Measurements from ENCODE around the gene ZNF283.

The ZNF283 gene

DNA sequence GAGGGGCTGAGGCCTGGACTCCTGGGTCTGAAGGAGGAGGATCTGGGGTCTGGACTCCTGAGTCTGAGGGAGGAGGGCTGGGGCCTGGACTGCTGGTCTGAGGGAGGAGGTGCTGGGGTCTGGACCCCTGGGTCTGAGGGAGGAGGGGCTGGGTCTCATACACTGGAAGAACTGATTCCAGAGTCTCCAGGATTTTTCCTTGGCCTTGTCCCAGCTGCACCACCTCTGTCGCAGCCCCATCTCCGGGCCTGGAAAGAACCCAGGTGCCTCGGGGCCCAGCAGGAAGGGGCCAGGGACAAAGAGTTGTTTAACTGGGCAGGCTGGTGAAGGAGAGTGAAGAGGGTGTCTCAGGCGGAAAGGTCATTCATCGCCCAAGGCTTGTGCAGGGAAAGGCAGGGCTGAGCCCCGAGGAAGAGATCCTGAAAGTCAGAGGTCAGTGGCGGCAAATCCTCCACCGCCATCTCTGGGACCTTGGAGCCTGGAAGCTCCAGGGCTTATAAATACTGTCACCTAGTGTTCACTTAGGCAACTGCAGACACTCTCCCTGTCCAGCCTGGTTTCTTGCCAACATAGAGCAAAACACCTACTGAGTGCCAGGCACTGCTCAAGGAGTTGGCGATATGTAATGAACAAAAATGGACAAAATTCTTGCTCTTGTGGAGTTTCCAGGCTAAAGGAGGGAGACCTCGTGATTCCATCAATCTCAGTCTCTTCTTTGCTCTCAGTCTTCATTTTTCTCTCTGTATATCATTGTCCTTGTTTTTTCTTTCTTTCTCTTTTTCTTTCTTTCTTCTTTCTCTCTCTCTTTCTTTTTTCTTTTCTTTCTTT lies 41.9 kb upstream of the ZNF283 start:
- Mint-ChIP-seq H3K27me3 (ENCODE audit: low read depth, poor library complexity) (peaks cover 35% of the 10 kb centered on the region), H3K4me1 (peaks cover 30% of the 10 kb centered on the region), H3K9me3 (no peaks in the 10 kb centered on the region), H3K27ac (no peak overlapping the region), H3K36me3 (ENCODE audit: low read depth) (no peaks in the 10 kb centered on the region), H3K4me3 (no peak overlapping the region)
- TF ChIP-seq, protein P1, sequence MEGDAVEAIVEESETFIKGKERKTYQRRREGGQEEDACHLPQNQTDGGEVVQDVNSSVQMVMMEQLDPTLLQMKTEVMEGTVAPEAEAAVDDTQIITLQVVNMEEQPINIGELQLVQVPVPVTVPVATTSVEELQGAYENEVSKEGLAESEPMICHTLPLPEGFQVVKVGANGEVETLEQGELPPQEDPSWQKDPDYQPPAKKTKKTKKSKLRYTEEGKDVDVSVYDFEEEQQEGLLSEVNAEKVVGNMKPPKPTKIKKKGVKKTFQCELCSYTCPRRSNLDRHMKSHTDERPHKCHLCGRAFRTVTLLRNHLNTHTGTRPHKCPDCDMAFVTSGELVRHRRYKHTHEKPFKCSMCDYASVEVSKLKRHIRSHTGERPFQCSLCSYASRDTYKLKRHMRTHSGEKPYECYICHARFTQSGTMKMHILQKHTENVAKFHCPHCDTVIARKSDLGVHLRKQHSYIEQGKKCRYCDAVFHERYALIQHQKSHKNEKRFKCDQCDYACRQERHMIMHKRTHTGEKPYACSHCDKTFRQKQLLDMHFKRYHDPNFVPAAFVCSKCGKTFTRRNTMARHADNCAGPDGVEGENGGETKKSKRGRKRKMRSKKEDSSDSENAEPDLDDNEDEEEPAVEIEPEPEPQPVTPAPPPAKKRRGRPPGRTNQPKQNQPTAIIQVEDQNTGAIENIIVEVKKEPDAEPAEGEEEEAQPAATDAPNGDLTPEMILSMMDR (IDR thresholded peaks at IDR 0.05) = peak; percentile 99
- peak; percentile 61 for DNase-seq

- Mint-ChIP-seq H3K27me3 (ENCODE audit: low read depth, poor library complexity) (peaks cover 48% of the 10 kb centered on the region), H3K27ac (no peak overlapping the region)
- TF ChIP-seq, protein P1 (IDR thresholded peaks at IDR 0.05) = no peak
Measured at GRCh38 chr19:43786665-43787064, 40.5 kb upstream of the ZNF283 start.

GRCh38 chr19:43789029-43789428 lies 38.1 kb upstream of the ZNF283 start:
- Mint-ChIP-seq H3K27me3 (ENCODE audit: low read depth, poor library complexity) (peaks cover 59% of the 10 kb centered on the region), H3K36me3 (ENCODE audit: low read depth) (no peaks in the 10 kb centered on the region), H3K4me1 (peaks cover 4% of the 10 kb centered on the region), H3K9me3 (no peaks in the 10 kb centered on the region), H3K27ac (no peak overlapping the region), H3K4me3 (no peak overlapping the region)
- peak; percentile 60 for DNase-seq
- TF ChIP-seq, protein P1 (IDR thresholded peaks at IDR 0.05) = no peak

More at GRCh38 chr19:43786665-43787064, 40.5 kb upstream of the ZNF283 start:
- Mint-ChIP-seq H3K4me1 (peaks cover 23% of the 10 kb centered on the region), H3K36me3 (ENCODE audit: low read depth) (no peaks in the 10 kb centered on the region), H3K9me3 (no peaks in the 10 kb centered on the region), H3K4me3 (no peak overlapping the region)
- DNase-seq = no peak

GRCh38 chr19:43790587-43790986 lies 36.5 kb upstream of the ZNF283 start:
- TF ChIP-seq, protein P1 (IDR thresholded peaks at IDR 0.05) = no peak
- H3K27me3 Mint-ChIP-seq (ENCODE audit: low read depth, poor library complexity) = peaks cover 65% of the 10 kb centered on the region
- H3K36me3 Mint-ChIP-seq (ENCODE audit: low read depth) = no peaks in the 10 kb centered on the region
- H3K4me3 Mint-ChIP-seq = no peak overlapping the region
- no peaks in the 10 kb centered on the region for H3K9me3 Mint-ChIP-seq
- H3K4me1 Mint-ChIP-seq = no peaks in the 10 kb centered on the region
- H3K27ac Mint-ChIP-seq = no peak overlapping the region
- DNase-seq = no peak

- Mint-ChIP-seq H3K27me3 (ENCODE audit: low read depth, poor library complexity) (peaks cover 92% of the 10 kb centered on the region), H3K9me3 (peaks cover 10% of the 10 kb centered on the region), H3K4me1 (no peaks in the 10 kb centered on the region), H3K27ac (no peak overlapping the region), H3K4me3 (no peak overlapping the region), H3K36me3 (ENCODE audit: low read depth) (no peaks in the 10 kb centered on the region)
- TF ChIP-seq, protein P1 (IDR thresholded peaks at IDR 0.05) = no peak
- no peak for DNase-seq
Measured at GRCh38 chr19:43797118-43797517, 30.0 kb upstream of the ZNF283 start.

DNA sequence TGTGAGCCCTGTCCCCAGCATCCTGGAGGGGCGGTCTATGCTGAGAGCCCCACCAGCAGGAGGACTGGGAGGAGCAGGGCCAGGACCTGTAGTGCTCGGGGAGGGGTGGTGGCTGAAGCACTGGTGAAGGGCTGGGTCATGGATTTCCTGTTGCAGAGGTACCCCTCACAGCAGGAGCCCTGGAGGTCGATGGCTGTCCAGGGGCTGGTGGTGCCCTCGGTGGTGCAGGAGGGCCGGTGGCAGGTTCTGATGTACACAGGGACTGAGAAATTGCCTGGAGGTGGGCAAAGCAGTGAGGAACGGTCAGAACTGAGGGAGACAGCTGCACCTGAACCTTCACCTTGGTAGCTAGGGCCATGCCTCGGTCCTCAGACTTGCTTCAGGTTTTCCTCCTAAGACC lies 29.6 kb upstream of the ZNF283 start:
- Mint-ChIP-seq H3K36me3 (ENCODE audit: low read depth) (no peaks in the 10 kb centered on the region), H3K4me1 (no peaks in the 10 kb centered on the region), H3K27ac (no peak overlapping the region), H3K27me3 (ENCODE audit: low read depth, poor library complexity) (peaks cover 87% of the 10 kb centered on the region), H3K4me3 (no peak overlapping the region), H3K9me3 (peaks cover 10% of the 10 kb centered on the region)
- no peak for DNase-seq
- TF ChIP-seq, protein P1 (IDR thresholded peaks at IDR 0.05) = no peak

Measured in nephron progenitor cell (in vitro differentiated cells).